Measurements from ENCODE around the gene CYP27B1.

CYP27B1 gene

DNA sequence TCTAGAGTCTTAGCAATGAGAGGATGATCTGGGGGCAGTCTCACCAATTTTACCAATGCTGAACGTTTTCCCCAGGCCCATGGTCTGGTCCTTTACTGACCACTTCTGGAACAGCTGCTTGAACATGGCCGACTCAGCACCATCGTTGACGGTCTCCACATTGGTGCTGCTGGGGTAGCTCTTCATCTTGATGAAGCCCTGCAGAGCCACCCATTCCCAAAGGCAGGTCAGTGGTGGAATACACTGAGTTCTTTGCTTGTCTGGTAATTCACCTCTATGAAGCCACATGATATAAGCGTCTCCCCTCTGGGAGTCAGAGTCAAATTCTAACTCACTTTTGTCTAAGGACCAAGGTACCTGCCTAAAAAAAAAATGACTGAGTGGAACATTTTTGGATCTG lies 41.5 kb upstream of the CYP27B1 start:
- Histone ChIP-seq H3K27me3 (ENCODE audit: control insufficient read depth in 1 of 2, insufficient read depth in 2 of 2, low read length in 2 of 2) (no peaks in the 10 kb centered on the region), H3K4me1 (ENCODE audit: control insufficient read depth in 1 of 2, insufficient read depth in 2 of 2, low read length in 2 of 2) (no peaks in the 10 kb centered on the region), H3K27ac (ENCODE audit: low read depth, low read length) (no peak overlapping the region), H3K36me3 (ENCODE audit: control insufficient read depth in 1 of 2, insufficient read depth in 2 of 2, low read length in 2 of 2) (peaks cover 10 to 32% of the 10 kb centered on the region in 2 donors), H3K9me3 (ENCODE audit: control insufficient read depth in 1 of 2, low read length in 2 of 2) (no peaks in the 10 kb centered on the region), H3K9ac (ENCODE audit: low read depth in 1 of 2, low read length in 2 of 2) (no peak overlapping the region), H3K4me3 (ENCODE audit: low read depth in 1 of 2, low read length in 2 of 2) (no peak overlapping the region)

DNA sequence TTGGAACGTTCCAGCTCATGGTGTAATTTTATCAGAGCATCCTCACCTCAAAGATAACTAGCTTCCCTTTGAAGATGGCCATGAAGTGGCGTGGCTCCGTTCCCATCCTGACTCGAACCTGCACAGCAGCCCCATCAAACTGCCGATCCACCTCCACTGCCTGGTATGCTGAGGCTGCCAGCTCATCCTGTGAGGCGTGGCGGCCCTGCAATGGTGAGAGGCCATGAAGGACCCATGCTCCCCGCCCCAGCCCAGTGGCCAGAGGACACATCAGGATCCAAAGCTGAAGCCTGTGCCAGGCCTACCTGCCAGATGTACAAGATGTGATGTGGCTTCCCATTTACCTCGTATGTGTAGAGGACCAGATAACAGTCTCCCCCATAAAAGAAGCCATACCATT lies 40.4 kb upstream of the CYP27B1 start:
- no peaks in the 10 kb centered on the region for H3K9me3 ChIP-seq (ENCODE audit: control insufficient read depth in 1 of 2, low read length in 2 of 2)
- peaks cover 14 to 37% of the 10 kb centered on the region in 2 donors for H3K36me3 ChIP-seq (ENCODE audit: control insufficient read depth in 1 of 2, insufficient read depth in 2 of 2, low read length in 2 of 2)

DNA sequence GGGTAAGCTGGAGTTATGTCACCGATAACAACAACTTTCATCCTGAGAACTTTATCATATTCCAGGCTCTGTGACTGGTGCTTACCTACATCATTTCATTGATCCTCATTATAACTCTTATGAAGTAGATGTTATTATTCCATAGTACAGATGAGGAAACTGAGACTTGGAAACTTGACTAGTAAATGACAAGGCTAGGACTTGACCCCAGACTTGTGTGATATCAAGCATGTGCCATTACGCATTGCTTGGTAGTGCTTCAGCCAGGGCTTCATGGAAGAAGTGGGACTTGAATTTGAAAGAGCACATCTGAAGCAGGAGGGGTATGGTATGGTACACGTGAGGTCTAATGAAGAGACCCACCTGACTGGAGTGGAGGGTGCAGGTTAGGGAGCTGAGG lies 39.8 kb upstream of the CYP27B1 start:
- no peaks in the 10 kb centered on the region for H3K9me3 ChIP-seq (ENCODE audit: control insufficient read depth in 1 of 2, low read length in 2 of 2)
- H3K4me1 ChIP-seq (ENCODE audit: control insufficient read depth in 1 of 2, insufficient read depth in 2 of 2, low read length in 2 of 2) = no peaks in the 10 kb centered on the region
- H3K27me3 ChIP-seq (ENCODE audit: control insufficient read depth in 1 of 2, insufficient read depth in 2 of 2, low read length in 2 of 2) = no peaks in the 10 kb centered on the region
- H3K9ac ChIP-seq (ENCODE audit: low read depth in 1 of 2, low read length in 2 of 2) = no peak overlapping the region
- H3K36me3 ChIP-seq (ENCODE audit: control insufficient read depth in 1 of 2, insufficient read depth in 2 of 2, low read length in 2 of 2) = peaks cover 14 to 43% of the 10 kb centered on the region in 2 donors
- H3K27ac ChIP-seq (ENCODE audit: low read depth, low read length) = no peak overlapping the region
- H3K4me3 ChIP-seq (ENCODE audit: low read depth in 1 of 2, low read length in 2 of 2) = no peak overlapping the region

More for the DNA sequence above, 40.4 kb upstream of the CYP27B1 start:
- no peaks in the 10 kb centered on the region for H3K27me3 ChIP-seq (ENCODE audit: control insufficient read depth in 1 of 2, insufficient read depth in 2 of 2, low read length in 2 of 2)
- H3K4me1 ChIP-seq (ENCODE audit: control insufficient read depth in 1 of 2, insufficient read depth in 2 of 2, low read length in 2 of 2) = no peaks in the 10 kb centered on the region
- H3K27ac ChIP-seq (ENCODE audit: low read depth, low read length) = no peak overlapping the region
- no peak overlapping the region for H3K4me3 ChIP-seq (ENCODE audit: low read depth in 1 of 2, low read length in 2 of 2)
- H3K9ac ChIP-seq (ENCODE audit: low read depth in 1 of 2, low read length in 2 of 2) = no peak overlapping the region

DNA sequence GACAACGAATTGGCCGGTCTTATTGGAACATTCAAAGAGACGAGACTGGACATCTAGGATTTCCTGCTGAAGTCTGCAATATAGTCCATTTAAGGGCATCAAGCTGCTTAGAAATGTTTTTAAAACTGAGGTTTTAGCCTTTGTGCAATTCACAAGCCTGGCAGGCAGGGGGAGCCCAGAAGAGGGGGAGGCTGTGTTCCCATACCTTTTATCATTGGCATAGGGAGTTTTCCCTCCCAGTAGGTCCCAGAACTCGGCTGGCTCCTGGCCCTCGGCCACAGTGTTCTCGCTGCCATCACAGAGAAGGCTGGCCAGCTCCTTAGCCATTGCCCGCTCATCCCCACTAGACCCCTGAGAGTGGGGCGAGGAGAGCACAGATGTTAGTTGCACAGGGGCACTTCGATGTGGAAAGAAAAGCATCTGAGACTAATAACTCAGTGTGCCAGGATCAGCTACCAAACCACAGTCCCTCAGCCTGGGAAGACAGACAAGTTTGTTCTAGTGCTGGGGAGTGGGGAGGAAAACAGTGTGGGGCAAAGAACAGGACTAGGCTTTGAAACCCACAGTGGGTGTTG lies 36.5 kb upstream of the CYP27B1 start:
- Histone ChIP-seq H3K36me3 (ENCODE audit: control insufficient read depth in 1 of 2, insufficient read depth in 2 of 2, low read length in 2 of 2) (peaks cover 13 to 50% of the 10 kb centered on the region in 2 donors), H3K9me3 (ENCODE audit: control insufficient read depth in 1 of 2, low read length in 2 of 2) (no peaks in the 10 kb centered on the region), H3K4me3 (ENCODE audit: low read depth in 1 of 2, low read length in 2 of 2) (no peak overlapping the region), H3K27me3 (ENCODE audit: control insufficient read depth in 1 of 2, insufficient read depth in 2 of 2, low read length in 2 of 2) (no peaks in the 10 kb centered on the region), H3K9ac (ENCODE audit: low read depth in 1 of 2, low read length in 2 of 2) (no peak overlapping the region), H3K4me1 (ENCODE audit: control insufficient read depth in 1 of 2, insufficient read depth in 2 of 2, low read length in 2 of 2) (no peaks in the 10 kb centered on the region), H3K27ac (ENCODE audit: low read depth, low read length) (no peak overlapping the region)

DNA sequence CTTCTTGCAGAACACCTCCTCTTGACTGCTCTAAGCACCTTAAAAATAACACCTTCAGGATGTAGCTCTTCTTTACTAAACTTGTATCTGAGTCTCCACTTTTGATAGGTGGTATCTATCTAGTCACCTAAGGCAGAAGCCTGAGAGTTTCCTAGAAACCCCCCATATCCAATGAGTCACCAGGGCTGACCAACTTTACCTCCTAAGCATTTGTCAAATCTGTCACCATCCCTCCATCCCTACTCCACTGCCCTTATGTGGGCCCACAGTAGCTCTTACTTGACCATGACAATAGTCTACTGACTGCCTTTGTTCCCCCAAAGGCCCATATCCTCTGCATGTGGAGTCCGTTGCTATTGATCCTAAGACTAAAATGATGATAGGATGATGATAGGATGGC lies 35.7 kb upstream of the CYP27B1 start:
- Histone ChIP-seq H3K4me3 (ENCODE audit: low read depth in 1 of 2, low read length in 2 of 2) (no peak overlapping the region), H3K9ac (ENCODE audit: low read depth in 1 of 2, low read length in 2 of 2) (no peak overlapping the region), H3K27ac (ENCODE audit: low read depth, low read length) (no peak overlapping the region), H3K4me1 (ENCODE audit: control insufficient read depth in 1 of 2, insufficient read depth in 2 of 2, low read length in 2 of 2) (no peaks in the 10 kb centered on the region), H3K27me3 (ENCODE audit: control insufficient read depth in 1 of 2, insufficient read depth in 2 of 2, low read length in 2 of 2) (no peaks in the 10 kb centered on the region), H3K9me3 (ENCODE audit: control insufficient read depth in 1 of 2, low read length in 2 of 2) (no peaks in the 10 kb centered on the region), H3K36me3 (ENCODE audit: control insufficient read depth in 1 of 2, insufficient read depth in 2 of 2, low read length in 2 of 2) (peaks cover 6 to 47% of the 10 kb centered on the region in 2 donors)

DNA sequence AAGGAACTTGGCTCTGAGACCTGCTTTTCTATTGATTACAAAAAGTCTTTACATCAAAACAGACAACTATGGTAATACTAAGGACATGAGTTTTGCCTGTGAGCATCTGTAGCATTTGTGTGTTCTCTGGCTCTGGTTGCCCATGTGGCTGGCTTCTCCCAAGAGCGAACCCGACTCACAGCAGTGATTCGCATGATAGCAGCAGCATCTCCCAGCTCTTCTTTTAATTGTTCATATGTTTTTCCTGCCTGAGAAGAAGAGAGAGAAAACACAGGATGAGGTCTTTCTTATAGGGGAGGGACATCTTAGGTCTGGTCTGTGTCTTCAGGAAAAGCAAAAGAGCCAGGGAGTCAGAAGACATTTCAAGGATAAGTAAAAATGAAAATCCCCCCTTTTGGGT lies 34.1 kb upstream of the CYP27B1 start:
- Histone ChIP-seq H3K9me3 (ENCODE audit: control insufficient read depth in 1 of 2, low read length in 2 of 2) (no peaks in the 10 kb centered on the region), H3K27me3 (ENCODE audit: control insufficient read depth in 1 of 2, insufficient read depth in 2 of 2, low read length in 2 of 2) (no peaks in the 10 kb centered on the region), H3K27ac (ENCODE audit: low read depth, low read length) (no peak overlapping the region), H3K4me3 (ENCODE audit: low read depth in 1 of 2, low read length in 2 of 2) (no peak overlapping the region), H3K36me3 (ENCODE audit: control insufficient read depth in 1 of 2, insufficient read depth in 2 of 2, low read length in 2 of 2) (peaks cover 9 to 47% of the 10 kb centered on the region in 2 donors), H3K9ac (ENCODE audit: low read depth in 1 of 2, low read length in 2 of 2) (no peak overlapping the region), H3K4me1 (ENCODE audit: control insufficient read depth in 1 of 2, insufficient read depth in 2 of 2, low read length in 2 of 2) (no peaks in the 10 kb centered on the region)

DNA sequence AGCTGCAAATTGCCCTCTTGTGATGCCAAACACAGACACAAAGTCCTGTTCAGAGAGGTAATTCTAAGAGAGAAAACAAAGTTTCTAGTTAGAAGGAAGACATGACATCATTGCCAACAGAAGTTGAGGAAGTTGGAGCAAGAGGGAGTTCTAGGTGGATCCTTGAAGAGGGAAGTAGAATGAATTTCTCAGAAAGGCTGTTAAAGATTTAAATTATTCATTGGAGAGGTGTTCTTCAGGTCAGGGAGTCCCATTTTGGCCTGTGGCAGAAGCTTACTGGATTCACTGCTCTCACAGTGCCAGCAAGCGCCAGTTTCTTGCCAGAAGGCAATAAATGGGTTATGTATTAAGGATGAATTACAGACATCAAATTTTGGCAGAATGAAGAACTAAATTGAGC lies 31.1 kb upstream of the CYP27B1 start:
- no peaks in the 10 kb centered on the region for H3K27me3 ChIP-seq (ENCODE audit: control insufficient read depth in 1 of 2, insufficient read depth in 2 of 2, low read length in 2 of 2)
- peaks cover 15 to 66% of the 10 kb centered on the region in 2 donors for H3K36me3 ChIP-seq (ENCODE audit: control insufficient read depth in 1 of 2, insufficient read depth in 2 of 2, low read length in 2 of 2)
- no peak overlapping the region for H3K9ac ChIP-seq (ENCODE audit: low read depth in 1 of 2, low read length in 2 of 2)
- no peak overlapping the region for H3K4me3 ChIP-seq (ENCODE audit: low read depth in 1 of 2, low read length in 2 of 2)
- H3K4me1 ChIP-seq (ENCODE audit: control insufficient read depth in 1 of 2, insufficient read depth in 2 of 2, low read length in 2 of 2) = no peaks in the 10 kb centered on the region
- no peak overlapping the region for H3K27ac ChIP-seq (ENCODE audit: low read depth, low read length)
- H3K9me3 ChIP-seq (ENCODE audit: control insufficient read depth in 1 of 2, low read length in 2 of 2) = no peaks in the 10 kb centered on the region

DNA sequence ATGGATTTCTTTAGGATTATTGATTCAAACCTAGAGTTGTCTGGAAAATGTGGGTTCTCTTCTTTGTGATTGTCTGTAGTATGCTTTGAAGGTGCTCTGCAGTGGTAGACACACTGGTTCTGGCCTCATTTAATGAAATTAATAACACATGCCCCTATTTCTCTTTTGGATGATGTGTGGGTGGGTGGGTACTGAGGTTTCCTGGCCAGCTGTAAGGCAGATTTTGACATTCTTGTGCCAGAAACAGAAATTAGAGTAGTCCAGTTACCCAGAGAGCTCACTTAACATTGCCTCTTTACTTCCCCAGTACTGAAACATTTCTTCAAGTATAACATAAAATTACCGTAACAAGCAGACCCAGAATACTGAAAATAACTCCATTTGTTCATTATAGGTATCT lies 30.1 kb upstream of the CYP27B1 start:
- peaks cover 11 to 64% of the 10 kb centered on the region in 2 donors for H3K36me3 ChIP-seq (ENCODE audit: control insufficient read depth in 1 of 2, insufficient read depth in 2 of 2, low read length in 2 of 2)
- no peaks in the 10 kb centered on the region for H3K27me3 ChIP-seq (ENCODE audit: control insufficient read depth in 1 of 2, insufficient read depth in 2 of 2, low read length in 2 of 2)
- H3K4me1 ChIP-seq (ENCODE audit: control insufficient read depth in 1 of 2, insufficient read depth in 2 of 2, low read length in 2 of 2) = no peaks in the 10 kb centered on the region
- no peaks in the 10 kb centered on the region for H3K9me3 ChIP-seq (ENCODE audit: control insufficient read depth in 1 of 2, low read length in 2 of 2)
- no peak overlapping the region for H3K9ac ChIP-seq (ENCODE audit: low read depth in 1 of 2, low read length in 2 of 2)
- no peak overlapping the region for H3K4me3 ChIP-seq (ENCODE audit: low read depth in 1 of 2, low read length in 2 of 2)
- H3K27ac ChIP-seq (ENCODE audit: low read depth, low read length) = no peak overlapping the region

DNA sequence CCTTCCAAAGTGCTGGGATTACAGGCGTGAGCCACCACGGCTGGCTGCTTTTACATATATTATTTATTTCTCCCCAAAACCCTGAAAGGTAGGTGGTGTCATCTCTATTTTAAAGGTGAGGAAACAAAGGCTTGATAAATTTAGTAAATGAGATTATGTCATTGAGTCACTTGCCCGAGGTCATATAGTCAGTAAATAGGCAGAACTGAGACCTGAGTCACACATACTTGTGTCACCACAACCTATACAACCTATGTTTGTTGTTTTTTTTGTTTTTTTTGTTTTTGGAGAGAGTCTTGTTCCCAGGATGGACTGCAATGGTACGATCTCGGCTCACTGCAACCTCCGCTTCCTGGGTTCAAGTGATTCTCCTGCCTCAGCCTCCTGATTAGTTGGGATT lies 28.5 kb upstream of the CYP27B1 start:
- Histone ChIP-seq H3K27ac (ENCODE audit: low read depth, low read length) (no peak overlapping the region), H3K9ac (ENCODE audit: low read depth in 1 of 2, low read length in 2 of 2) (no peak overlapping the region), H3K9me3 (ENCODE audit: control insufficient read depth in 1 of 2, low read length in 2 of 2) (no peaks in the 10 kb centered on the region), H3K4me1 (ENCODE audit: control insufficient read depth in 1 of 2, insufficient read depth in 2 of 2, low read length in 2 of 2) (no peaks in the 10 kb centered on the region), H3K36me3 (ENCODE audit: control insufficient read depth in 1 of 2, insufficient read depth in 2 of 2, low read length in 2 of 2) (peaks cover 14 to 63% of the 10 kb centered on the region in 2 donors), H3K4me3 (ENCODE audit: low read depth in 1 of 2, low read length in 2 of 2) (no peak overlapping the region), H3K27me3 (ENCODE audit: control insufficient read depth in 1 of 2, insufficient read depth in 2 of 2, low read length in 2 of 2) (no peaks in the 10 kb centered on the region)

DNA sequence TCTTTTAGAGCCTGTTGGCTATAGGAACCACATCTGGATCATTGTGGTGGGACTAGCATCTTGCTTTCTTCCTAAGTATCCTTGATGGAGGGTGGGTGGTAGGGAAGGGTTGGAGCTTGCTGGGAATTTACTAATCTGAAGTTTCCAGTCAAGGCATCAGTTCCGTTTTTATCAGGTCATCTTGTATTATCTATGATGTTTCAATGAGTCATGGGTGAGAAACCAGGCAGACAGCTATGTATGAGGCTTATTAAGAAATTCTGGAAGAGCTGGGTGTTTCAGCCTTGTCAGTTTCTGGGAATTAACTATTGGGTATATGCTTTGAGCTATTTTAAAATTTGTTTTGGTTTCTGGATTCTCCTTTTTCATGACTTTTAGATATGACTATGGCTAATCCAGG lies 27.0 kb upstream of the CYP27B1 start:
- H3K36me3 ChIP-seq (ENCODE audit: control insufficient read depth in 1 of 2, insufficient read depth in 2 of 2, low read length in 2 of 2) = peaks cover 14 to 67% of the 10 kb centered on the region in 2 donors
- no peak overlapping the region for H3K9ac ChIP-seq (ENCODE audit: low read depth in 1 of 2, low read length in 2 of 2)
- H3K4me1 ChIP-seq (ENCODE audit: control insufficient read depth in 1 of 2, insufficient read depth in 2 of 2, low read length in 2 of 2) = no peaks in the 10 kb centered on the region
- no peak overlapping the region for H3K27ac ChIP-seq (ENCODE audit: low read depth, low read length)
- H3K27me3 ChIP-seq (ENCODE audit: control insufficient read depth in 1 of 2, insufficient read depth in 2 of 2, low read length in 2 of 2) = no peaks in the 10 kb centered on the region
- H3K4me3 ChIP-seq (ENCODE audit: low read depth in 1 of 2, low read length in 2 of 2) = no peak overlapping the region
- H3K9me3 ChIP-seq (ENCODE audit: control insufficient read depth in 1 of 2, low read length in 2 of 2) = no peaks in the 10 kb centered on the region

DNA sequence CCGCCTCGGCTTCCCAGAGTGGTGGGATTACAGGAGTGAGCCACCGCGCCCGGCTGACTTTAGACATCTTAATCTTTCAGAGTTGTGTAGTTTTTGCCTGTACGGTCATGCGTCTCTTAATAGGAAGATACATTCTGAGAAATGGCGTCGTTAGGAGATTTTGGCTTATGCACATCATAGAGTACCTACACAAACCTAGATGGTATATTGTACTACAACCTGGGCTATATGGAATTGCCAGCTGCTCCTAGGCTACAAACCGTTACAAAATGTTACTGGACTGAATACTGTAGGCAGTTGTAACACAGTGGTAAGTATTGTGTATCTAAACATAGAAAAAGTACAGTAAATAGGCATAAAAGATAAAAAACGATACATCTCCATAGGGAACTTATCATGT lies 17.0 kb upstream of the CYP27B1 start:
- no peak overlapping the region for H3K27ac ChIP-seq (ENCODE audit: low read depth, low read length)
- H3K27me3 ChIP-seq (ENCODE audit: control insufficient read depth in 1 of 2, insufficient read depth in 2 of 2, low read length in 2 of 2) = no peaks in the 10 kb centered on the region
- peak overlapping the region in 1 of 2 donors; percentile 4 for H3K4me3 ChIP-seq (ENCODE audit: low read depth in 1 of 2, low read length in 2 of 2)
- no peak overlapping the region for H3K9ac ChIP-seq (ENCODE audit: low read depth in 1 of 2, low read length in 2 of 2)
- H3K36me3 ChIP-seq (ENCODE audit: control insufficient read depth in 1 of 2, insufficient read depth in 2 of 2, low read length in 2 of 2) = peaks cover 16 to 37% of the 10 kb centered on the region in 2 donors
- peaks cover 14 to 32% of the 10 kb centered on the region in 2 donors for H3K4me1 ChIP-seq (ENCODE audit: control insufficient read depth in 1 of 2, insufficient read depth in 2 of 2, low read length in 2 of 2)
- H3K9me3 ChIP-seq (ENCODE audit: control insufficient read depth in 1 of 2, low read length in 2 of 2) = no peaks in the 10 kb centered on the region

All from duodenal mucosa (tissue), 2 donors.